ENCODE results near the gene TFDP1. TPM values are rescaled to one million over a fixed set of nuclear protein-coding genes. Genes with fewer than 3 reads are reported as not detected.

TFDP1 gene
- total RNA-seq, 2 experiments from 2014 or later, result 87.9 to 119 TPM

DNA sequence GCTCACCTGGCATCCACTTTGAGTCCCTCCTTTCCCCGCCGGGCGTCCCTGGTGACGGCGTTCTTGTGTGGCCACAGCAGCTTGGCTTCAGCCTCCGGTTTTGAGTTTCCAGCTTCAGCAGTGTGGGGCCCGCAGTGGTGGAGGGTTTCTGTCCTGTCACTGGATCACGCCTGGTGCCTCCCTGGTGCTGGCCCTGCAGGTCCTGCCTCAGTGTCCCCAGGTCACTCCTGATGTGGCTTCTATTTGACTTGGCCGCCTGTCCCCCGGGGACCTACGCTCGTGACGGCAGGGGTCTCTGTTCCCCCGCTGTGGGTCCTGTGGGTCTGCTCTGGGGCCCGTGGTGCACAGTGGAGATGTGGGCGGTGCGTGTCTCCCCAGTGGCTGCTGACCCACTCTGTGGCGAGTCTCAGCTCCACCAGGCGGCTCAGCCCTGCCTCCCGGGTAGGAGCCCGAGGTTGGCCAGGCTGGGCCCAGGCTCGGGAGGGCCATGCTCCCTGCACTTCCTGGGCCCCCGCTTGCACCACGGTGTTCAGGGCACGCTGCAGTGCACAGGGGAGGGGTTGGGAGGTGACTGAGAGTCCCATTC lies 71.5 kb downstream of the TFDP1 start:
- no TSS peak for BruUV-seq (replicated peaks)
- POLR2A ChIA-PET, result no interaction called here
- no peak overlapping the region for H3K4me3 ChIP-seq (ENCODE audit: low read depth, low read length, poor library complexity, severe bottlenecking)
- intact Hi-C loops (cut with micrococcal nuclease; ENCODE audit: unreplicated experiment), result no loop called here
- no peak overlapping the region for H2AFZ ChIP-seq (ENCODE audit: low read length)
- H3K36me3 ChIP-seq (ENCODE audit: insufficient read depth, low read length), result no peaks in the 10 kb centered on the region
- CTCF ChIA-PET (ENCODE audit: unreplicated experiment), result interaction anchor here (0.6 kb wide), 1 partner anchor 1651 kb away, joined by 3 read pairs; no protein-coding TSS in a partner anchor
- no peak overlapping the region for H3K4me2 ChIP-seq (ENCODE audit: low read length)
- no peaks in the 10 kb centered on the region for H3K4me1 ChIP-seq (ENCODE audit: insufficient read depth, low read length, poor library complexity, severe bottlenecking)
- H3K9me3 ChIP-seq (ENCODE audit: low read length), result no peaks in the 10 kb centered on the region
- H3K79me2 ChIP-seq (ENCODE audit: insufficient read depth, low read depth, low read length), result no peaks in the 10 kb centered on the region
- no peaks in the 10 kb centered on the region for H3K9me2 ChIP-seq (ENCODE audit: insufficient read depth, low read length)
- no peak for DNase-seq (ENCODE audit: low spot score)
- H4K20me1 ChIP-seq (ENCODE audit: insufficient read depth, low read length), result no peaks in the 10 kb centered on the region
- no peak overlapping the region for H3K27ac ChIP-seq (ENCODE audit: low read depth, low read length, poor library complexity, severe bottlenecking)
- no peak for TF ChIP-seq EZH2phosphoT487 (IDR thresholded peaks at IDR 0.05; ENCODE audit: borderline replicate concordance, low read depth, low read length)
- TF ChIP-seq, protein P1, sequence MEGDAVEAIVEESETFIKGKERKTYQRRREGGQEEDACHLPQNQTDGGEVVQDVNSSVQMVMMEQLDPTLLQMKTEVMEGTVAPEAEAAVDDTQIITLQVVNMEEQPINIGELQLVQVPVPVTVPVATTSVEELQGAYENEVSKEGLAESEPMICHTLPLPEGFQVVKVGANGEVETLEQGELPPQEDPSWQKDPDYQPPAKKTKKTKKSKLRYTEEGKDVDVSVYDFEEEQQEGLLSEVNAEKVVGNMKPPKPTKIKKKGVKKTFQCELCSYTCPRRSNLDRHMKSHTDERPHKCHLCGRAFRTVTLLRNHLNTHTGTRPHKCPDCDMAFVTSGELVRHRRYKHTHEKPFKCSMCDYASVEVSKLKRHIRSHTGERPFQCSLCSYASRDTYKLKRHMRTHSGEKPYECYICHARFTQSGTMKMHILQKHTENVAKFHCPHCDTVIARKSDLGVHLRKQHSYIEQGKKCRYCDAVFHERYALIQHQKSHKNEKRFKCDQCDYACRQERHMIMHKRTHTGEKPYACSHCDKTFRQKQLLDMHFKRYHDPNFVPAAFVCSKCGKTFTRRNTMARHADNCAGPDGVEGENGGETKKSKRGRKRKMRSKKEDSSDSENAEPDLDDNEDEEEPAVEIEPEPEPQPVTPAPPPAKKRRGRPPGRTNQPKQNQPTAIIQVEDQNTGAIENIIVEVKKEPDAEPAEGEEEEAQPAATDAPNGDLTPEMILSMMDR (conservative IDR thresholded peaks at IDR 0.05; ENCODE audit: low read length), result no peak

DNA sequence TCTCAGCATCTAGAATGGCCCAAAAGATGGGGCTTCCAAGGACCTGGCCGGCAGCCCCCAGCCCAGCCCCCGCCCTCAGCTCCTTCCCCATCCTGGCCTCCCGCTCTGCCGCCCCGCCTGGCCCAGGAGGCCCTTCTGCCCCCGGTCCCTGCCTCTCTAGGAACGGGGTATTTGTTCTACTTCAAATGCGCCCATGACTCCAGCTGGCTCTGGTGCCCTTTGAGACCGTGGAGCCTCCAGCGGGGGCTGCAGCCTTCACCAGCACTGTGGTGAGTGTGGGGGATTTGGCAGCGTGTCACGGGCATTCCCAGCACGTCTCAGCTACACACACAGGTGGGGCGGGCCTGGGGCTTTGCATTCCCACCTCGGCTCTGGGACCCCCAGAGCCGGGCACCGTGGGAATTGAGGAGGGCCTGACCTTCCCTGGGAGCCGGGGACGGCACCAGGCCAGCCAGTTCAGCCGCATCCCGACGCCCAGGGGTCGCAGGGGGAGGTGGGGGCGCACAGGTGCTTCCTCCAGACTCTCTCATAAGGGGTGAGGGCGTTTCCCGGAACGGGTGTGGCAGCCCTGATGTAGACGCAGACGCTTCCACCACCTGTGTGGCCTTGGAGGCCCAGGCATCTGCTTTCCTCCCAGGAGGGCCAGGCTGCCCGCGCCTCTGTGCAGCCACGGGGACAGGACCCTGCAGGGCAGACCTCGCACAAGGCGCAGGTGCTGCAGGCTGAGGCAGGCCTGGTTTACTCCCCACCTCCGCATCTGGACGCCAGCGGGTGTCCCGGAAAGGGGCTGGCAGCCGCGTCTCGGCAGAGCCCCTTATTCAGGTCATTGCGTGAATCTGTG lies 72.5 kb downstream of the TFDP1 start:
- DNase-seq (ENCODE audit: low spot score), result no peak
- Histone ChIP-seq H3K4me3 (ENCODE audit: low read depth, low read length, poor library complexity, severe bottlenecking) (no peak overlapping the region), H3K4me1 (ENCODE audit: insufficient read depth, low read length, poor library complexity, severe bottlenecking) (no peaks in the 10 kb centered on the region), H3K79me2 (ENCODE audit: insufficient read depth, low read depth, low read length) (no peaks in the 10 kb centered on the region), H4K20me1 (ENCODE audit: insufficient read depth, low read length) (no peaks in the 10 kb centered on the region), H3K9me3 (ENCODE audit: low read length) (no peaks in the 10 kb centered on the region), H3K4me2 (ENCODE audit: low read length) (no peak overlapping the region), H3K36me3 (ENCODE audit: insufficient read depth, low read length) (no peaks in the 10 kb centered on the region), H3K27ac (ENCODE audit: low read depth, low read length, poor library complexity, severe bottlenecking) (no peak overlapping the region), H3K9me2 (ENCODE audit: insufficient read depth, low read length) (no peaks in the 10 kb centered on the region), H2AFZ (ENCODE audit: low read length) (no peak overlapping the region)
- BruUV-seq (replicated peaks), result no TSS peak
- ChIA-PET POLR2A (no interaction called here), CTCF (ENCODE audit: unreplicated experiment) (no interaction called here)
- intact Hi-C loops (cut with micrococcal nuclease; ENCODE audit: unreplicated experiment), result no loop called here
- TF ChIP-seq, protein P1 (conservative IDR thresholded peaks at IDR 0.05; ENCODE audit: low read length), result no peak
- no peak for TF ChIP-seq EZH2phosphoT487 (IDR thresholded peaks at IDR 0.05; ENCODE audit: borderline replicate concordance, low read depth, low read length)
